Measurements from ENCODE around the gene SOX10. TPM values are rescaled to one million over a fixed set of nuclear protein-coding genes. Genes with fewer than 3 reads are reported as not detected.

The SOX10 gene
- polyA plus RNA-seq, 3 donors = not detected

- no peak overlapping the region for H3K9ac ChIP-seq (ENCODE audit: insufficient read depth, low read length, poor library complexity, severe bottlenecking)
- Mint-ChIP-seq H3K27me3 (ENCODE audit: low read depth in 3 of 3) (peaks cover 0 to 3% (median 2%) of the 10 kb centered on the region in 3 donors), H3K4me3 (no peak overlapping the region), H3K27ac (no peak overlapping the region), H3K36me3 (no peaks in the 10 kb centered on the region), H3K9me3 (no peaks in the 10 kb centered on the region), H3K4me1 (peaks cover 3% of the 10 kb centered on the region)
- no peaks in the 10 kb centered on the region for H3K79me2 ChIP-seq (ENCODE audit: insufficient read depth, low read length)
- no peaks in the 10 kb centered on the region for H3K27me3 ChIP-seq (ENCODE audit: control insufficient read depth in 2 of 2, insufficient read depth in 2 of 2, low read length in 2 of 2)
- no peak overlapping the region for H3K4me2 ChIP-seq (replicated peaks; ENCODE audit: extremely low read depth, low read length, poor library complexity, severe bottlenecking)
- no peaks in the 10 kb centered on the region for H4K20me1 ChIP-seq (ENCODE audit: insufficient read depth, low read length)
- H3K4me3 ChIP-seq (replicated peaks in 1 of 3; ENCODE audit: low read depth in 2 of 3, low read length in 3 of 3) = no peak overlapping the region
- no peak for DNase-seq
- no peak for TF ChIP-seq CTCF (IDR thresholded peaks at IDR 0.05)
- intact Hi-C loops (cut with micrococcal nuclease) = no loop called here
- H3K36me3 ChIP-seq (replicated peaks in 1 of 2; ENCODE audit: control insufficient read depth in 1 of 2, insufficient read depth in 2 of 2, low read length in 2 of 2) = no peaks in the 10 kb centered on the region
- WGBS (ENCODE audit: insufficient coverage) = 95% methylated on average over 7 of the region's 14 CpGs
- no peaks in the 10 kb centered on the region for H3K9me3 ChIP-seq (replicated peaks in 1 of 2; ENCODE audit: control insufficient read depth in 1 of 2, insufficient read depth in 1 of 2, low read length in 2 of 2)
- no peak overlapping the region for H3K27ac ChIP-seq (ENCODE audit: low read depth in 1 of 2, low read length in 2 of 2)
- H2AFZ ChIP-seq (ENCODE audit: insufficient read depth, low read depth, low read length, poor library complexity, severe bottlenecking) = no peak overlapping the region
- no peaks in the 10 kb centered on the region for H3K4me1 ChIP-seq (ENCODE audit: control insufficient read depth in 1 of 2, insufficient read depth in 2 of 2, low read length in 2 of 2)
Measured at GRCh38 chr22:37989146-37990045, 5.0 kb upstream of the SOX10 start.

DNA sequence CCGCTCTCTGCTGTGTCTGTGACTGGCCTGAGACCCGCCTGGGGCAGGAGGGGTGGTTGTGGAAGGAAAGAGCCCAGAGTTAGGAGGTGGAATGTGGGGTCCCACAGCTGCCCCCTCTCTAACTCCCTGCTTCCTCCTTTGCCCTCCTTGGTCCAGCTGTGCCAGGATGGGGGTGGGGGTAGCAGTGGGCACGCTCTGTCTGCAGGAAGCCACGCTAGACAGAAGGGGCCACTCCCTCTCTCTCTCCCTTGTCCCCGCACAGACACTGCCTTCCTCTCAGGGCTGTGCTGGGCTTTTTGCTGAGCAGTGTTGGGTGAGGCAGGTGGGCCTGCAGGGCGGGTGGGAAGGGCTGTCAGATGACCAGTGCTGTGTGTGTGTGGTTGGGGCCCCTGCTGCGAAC is 2.0 kb upstream of the SOX10 start:
- no peak for DNase-seq
- Mint-ChIP-seq H3K4me3 (no peak overlapping the region), H3K36me3 (no peaks in the 10 kb centered on the region), H3K27me3 (ENCODE audit: low read depth in 3 of 3) (peaks cover 0 to 2% (median 0%) of the 10 kb centered on the region in 3 donors), H3K4me1 (peaks cover 9% of the 10 kb centered on the region), H3K27ac (no peak overlapping the region), H3K9me3 (peaks cover 0 to 1% (median 0%) of the 10 kb centered on the region in 7 donors)
- WGBS (ENCODE audit: insufficient coverage) = no CpG with 5 or more reads among the region's 7 CpGs
- intact Hi-C loops (cut with micrococcal nuclease) = no loop called here
- no peaks in the 10 kb centered on the region for H3K4me1 ChIP-seq (ENCODE audit: control insufficient read depth in 1 of 2, insufficient read depth in 2 of 2, low read length in 2 of 2)
- H3K79me2 ChIP-seq (ENCODE audit: insufficient read depth, low read length) = no peaks in the 10 kb centered on the region
- H3K36me3 ChIP-seq (replicated peaks in 1 of 2; ENCODE audit: control insufficient read depth in 1 of 2, insufficient read depth in 2 of 2, low read length in 2 of 2) = no peaks in the 10 kb centered on the region
- TF ChIP-seq CTCF (IDR thresholded peaks at IDR 0.05) = no peak
- no peak overlapping the region for H2AFZ ChIP-seq (ENCODE audit: insufficient read depth, low read depth, low read length, poor library complexity, severe bottlenecking)
- no peaks in the 10 kb centered on the region for H4K20me1 ChIP-seq (ENCODE audit: insufficient read depth, low read length)
- no peaks in the 10 kb centered on the region for H3K9me3 ChIP-seq (replicated peaks in 1 of 2; ENCODE audit: control insufficient read depth in 1 of 2, insufficient read depth in 1 of 2, low read length in 2 of 2)
- H3K4me2 ChIP-seq (replicated peaks; ENCODE audit: extremely low read depth, low read length, poor library complexity, severe bottlenecking) = no peak overlapping the region
- no peaks in the 10 kb centered on the region for H3K27me3 ChIP-seq (ENCODE audit: control insufficient read depth in 2 of 2, insufficient read depth in 2 of 2, low read length in 2 of 2)
- H3K4me3 ChIP-seq (replicated peaks in 1 of 3; ENCODE audit: low read depth in 2 of 3, low read length in 3 of 3) = no peak overlapping the region
- no peak overlapping the region for H3K27ac ChIP-seq (ENCODE audit: low read depth in 1 of 2, low read length in 2 of 2)
- H3K9ac ChIP-seq (ENCODE audit: insufficient read depth, low read length, poor library complexity, severe bottlenecking) = no peak overlapping the region

All from CD14-positive monocyte (primary cell).